Uterus (tissue), 2 donors: ENCODE data around the gene TSFM.

Experiments
- POLR2A ChIP-seq, 2 donors: fragments of 450-650 bp; IDR thresholded peaks; one replicate each; pipeline ENCODE4 v1.6.1; 2016; ENCODE audit warnings: antibody characterized with exemption in 2 of 2, mild to moderate bottlenecking in 1 of 2, moderate library complexity in 1 of 2
- TF ChIP-seq, protein P1 (sequence below), 4 experiments: fragments of 200-600 bp in 2 of 4; fragments of 450-650 bp in 2 of 4; sonication (generic) in 2 of 4; IDR thresholded peaks; one replicate each; pipeline ENCODE4 v1.5.1; 2016 to 2019; ENCODE audit warnings: antibody characterized with exemption in 4 of 4, mild to moderate bottlenecking in 2 of 4, moderate library complexity in 1 of 4

DNA sequence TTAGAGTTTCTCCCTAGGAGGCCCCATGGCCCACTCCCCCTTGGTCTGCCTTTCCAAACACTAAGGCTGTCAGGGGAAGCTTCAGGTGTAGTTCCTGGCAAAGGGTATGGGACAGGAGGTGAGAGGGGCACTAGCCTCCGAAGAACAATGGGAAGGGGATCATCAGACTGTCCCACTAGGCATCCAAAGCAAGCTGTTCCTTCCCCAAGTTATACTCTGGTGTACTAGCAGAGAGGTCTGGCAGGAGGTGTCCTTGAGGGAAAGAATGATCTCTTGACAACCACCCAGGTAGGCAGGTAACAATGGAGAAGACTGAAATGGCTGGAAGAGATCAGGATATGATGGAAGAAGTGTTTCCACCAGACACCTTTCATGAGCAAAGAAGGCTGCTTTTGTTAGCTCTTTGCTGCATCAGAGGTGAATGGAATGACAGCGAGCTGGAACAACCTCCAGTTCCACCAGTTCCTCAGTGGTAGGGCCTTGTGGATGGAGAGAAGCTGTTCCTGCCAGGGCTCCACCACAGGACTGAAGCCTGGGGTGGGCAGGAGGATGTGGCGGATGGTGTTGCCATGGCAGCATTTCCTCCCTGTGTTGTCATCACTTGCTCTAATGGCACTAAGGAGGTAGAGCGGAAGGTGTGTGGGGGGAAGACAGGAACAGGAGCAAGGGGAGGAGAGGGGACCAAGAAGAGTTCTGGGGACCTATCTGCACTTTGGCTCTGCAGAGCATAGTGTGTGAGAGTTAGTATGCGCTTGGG, 41.8 kb upstream of the TSFM start:
- TF ChIP-seq, protein P1, sequence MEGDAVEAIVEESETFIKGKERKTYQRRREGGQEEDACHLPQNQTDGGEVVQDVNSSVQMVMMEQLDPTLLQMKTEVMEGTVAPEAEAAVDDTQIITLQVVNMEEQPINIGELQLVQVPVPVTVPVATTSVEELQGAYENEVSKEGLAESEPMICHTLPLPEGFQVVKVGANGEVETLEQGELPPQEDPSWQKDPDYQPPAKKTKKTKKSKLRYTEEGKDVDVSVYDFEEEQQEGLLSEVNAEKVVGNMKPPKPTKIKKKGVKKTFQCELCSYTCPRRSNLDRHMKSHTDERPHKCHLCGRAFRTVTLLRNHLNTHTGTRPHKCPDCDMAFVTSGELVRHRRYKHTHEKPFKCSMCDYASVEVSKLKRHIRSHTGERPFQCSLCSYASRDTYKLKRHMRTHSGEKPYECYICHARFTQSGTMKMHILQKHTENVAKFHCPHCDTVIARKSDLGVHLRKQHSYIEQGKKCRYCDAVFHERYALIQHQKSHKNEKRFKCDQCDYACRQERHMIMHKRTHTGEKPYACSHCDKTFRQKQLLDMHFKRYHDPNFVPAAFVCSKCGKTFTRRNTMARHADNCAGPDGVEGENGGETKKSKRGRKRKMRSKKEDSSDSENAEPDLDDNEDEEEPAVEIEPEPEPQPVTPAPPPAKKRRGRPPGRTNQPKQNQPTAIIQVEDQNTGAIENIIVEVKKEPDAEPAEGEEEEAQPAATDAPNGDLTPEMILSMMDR (IDR thresholded peaks at IDR 0.05), result no peak
- no peak for TF ChIP-seq POLR2A (IDR thresholded peaks at IDR 0.05)
